GM12892 (cell line): ENCODE results near the gene MCAT.
A peak's percentile ranks its signal among the peaks of the same experiment; 100 is the strongest.

ENCODE experiments used
- POLR2A ChIP-seq: IDR thresholded peaks from 2 replicates; pipeline ENCODE4 v1.6.1; 2011; ENCODE audit warnings: low read depth, low read length, control low read depth
- POLR2AphosphoS5 ChIP-seq: IDR thresholded peaks from 2 replicates; pipeline ENCODE4 v1.6.1; 2011; ENCODE audit warnings: low read depth, low read length, control low read depth
- TAF1 ChIP-seq: IDR thresholded peaks from 2 replicates; pipeline ENCODE4 v1.6.1; 2011; ENCODE audit warnings: low read depth, mild to moderate bottlenecking, control low read depth, low read length, borderline replicate concordance

- peak; percentile 74; the same call in 1 of the 2 replicates for TF ChIP-seq TAF1
- TF ChIP-seq POLR2AphosphoS5: peak; percentile 51
- peak; percentile 78; the same call in 1 of the 2 replicates for TF ChIP-seq POLR2A
Observed at GRCh38 chr22:43142880-43143562, at the start of gene MCAT.
